H1 (cell line): ENCODE data around the gene IFTAP. TPM values are rescaled to one million over a fixed set of nuclear protein-coding genes. Genes with fewer than 3 reads are reported as not detected.

ENCODE experiments used
- ASH2L ChIP-seq: fragments of 200-600, 300-600 bp; sonication (generic); IDR thresholded peaks from one replicate; pipeline ENCODE4 v1.7.1; 2017; ENCODE audit warnings: low read length
- RXRA ChIP-seq: IDR thresholded peaks from 2 replicates; pipeline ENCODE4 v1.6.1; 2011; ENCODE audit warnings: low read depth, mild to moderate bottlenecking, low read length, moderate library complexity; ENCODE audit not compliant: insufficient read depth
- TAF7 ChIP-seq: optimal IDR thresholded peaks from 2 replicates; pipeline ENCODE3; 2011; ENCODE audit warnings: low read depth, mild to moderate bottlenecking, inconsistent platforms, low read length, moderate library complexity, borderline replicate concordance
- polyA plus RNA-seq, 7 experiments: library from polyadenylated mRNA; depleted of rRNA in 3 of 7; stranded (reverse) in 5 of 7; unstranded in 2 of 7; fragments of >200 nt in 5 of 7; fragments of 200-250 nt in 2 of 7; gene quantifications; 1 replicate in 5 of 7; 2 replicates in 1 of 7; 4 replicates in 1 of 7; pipeline versions ENCODE4 v1.2.1 to v1.2.3, GENCODE V29; 2011 to 2013; ENCODE audit warnings: missing spikeins in 2 of 7, mixed read lengths in 2 of 7
- total RNA-seq: library from RNA; stranded (reverse); fragmentation: NEBNext Ultra II Directional; extraction: Animal tissue kit (Norgen Biotek cat#: 25700); gene quantifications from 2 replicates; pipeline ENCODE4 v1.2.1, GENCODE V29; 2021
- TF ChIP-seq, protein P1 (sequence below): IDR thresholded peaks from 2 replicates; pipeline ENCODE4 v1.6.1; 2012; ENCODE audit warnings: inconsistent platforms

IFTAP gene
- total and polyA plus RNA-seq, 2 of the 8 experiments (the other 6 are each of a cell fraction or from before 2014, with no cell fraction given): 21.2 to 23.9 TPM

DNA sequence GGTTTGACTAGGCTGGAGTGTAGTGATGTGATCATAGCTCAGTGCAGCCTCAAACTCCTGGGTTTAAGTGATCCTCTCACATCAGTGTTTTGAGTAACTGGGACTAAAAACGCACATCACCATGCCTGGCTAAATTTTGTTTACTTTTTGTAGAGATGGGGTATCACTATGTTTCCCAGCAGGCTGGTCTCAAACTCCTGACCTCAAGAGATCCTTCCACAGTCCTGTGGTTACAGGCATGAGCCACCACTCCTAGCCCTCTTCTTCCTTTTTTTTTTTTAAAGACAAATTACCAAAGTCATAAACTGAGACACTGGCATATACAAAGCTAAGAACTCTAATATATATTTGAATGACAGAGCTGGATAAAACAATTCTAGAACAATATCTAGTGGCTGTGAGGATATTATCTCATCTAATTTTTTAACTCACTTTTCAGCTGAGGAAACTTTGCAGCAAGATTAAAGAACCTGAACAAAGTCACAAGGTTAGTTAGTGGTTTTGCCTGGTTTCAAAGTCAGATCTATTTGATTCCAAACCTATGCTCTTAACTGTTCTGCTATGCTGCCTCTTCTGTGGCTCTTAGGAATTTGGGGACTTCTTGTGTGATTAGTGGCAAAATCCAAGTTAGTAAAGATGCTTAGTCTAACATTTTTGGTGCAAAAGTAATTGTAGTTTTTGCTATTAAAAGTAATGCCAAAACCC, 99.0 kb downstream of the IFTAP start (continued):
- TF ChIP-seq RXRA (no peak), TAF7 (no peak), ASH2L (no peak)
- TF ChIP-seq, protein P1, sequence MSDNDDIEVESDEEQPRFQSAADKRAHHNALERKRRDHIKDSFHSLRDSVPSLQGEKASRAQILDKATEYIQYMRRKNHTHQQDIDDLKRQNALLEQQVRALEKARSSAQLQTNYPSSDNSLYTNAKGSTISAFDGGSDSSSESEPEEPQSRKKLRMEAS: no peak
